NB4 (cell line): Measurements from ENCODE around the gene NTM.

Source experiments
- DNase-seq: peaks from one replicate; pipeline ENCODE4 v3.0.0; 2010; ENCODE audit warnings: low read depth
- H3K4me3 ChIP-seq: one replicate; pipeline ENCODE4 v1.5.1; 2011; ENCODE audit warnings: mild to moderate bottlenecking, low read depth, low read length, moderate library complexity
- MYC ChIP-seq: IDR thresholded peaks from 2 replicates; pipeline ENCODE4 v1.6.1; 2011; ENCODE audit warnings: low read depth, low read length
- POLR2A ChIP-seq: IDR thresholded peaks from 2 replicates; pipeline ENCODE4 v1.6.1; 2011; ENCODE audit warnings: mild to moderate bottlenecking; ENCODE audit not compliant: insufficient read length; ENCODE audit errors: extremely low read depth
- TF ChIP-seq, protein P1 (sequence below): IDR thresholded peaks from one replicate; pipeline ENCODE4 v1.5.1; 2012; ENCODE audit warnings: low read depth, low read length
- TF ChIP-seq, protein P2 (sequence below): IDR thresholded peaks from 2 replicates; pipeline ENCODE4 v1.6.1; 2011; ENCODE audit warnings: low read depth, low read length

NTM gene

DNA sequence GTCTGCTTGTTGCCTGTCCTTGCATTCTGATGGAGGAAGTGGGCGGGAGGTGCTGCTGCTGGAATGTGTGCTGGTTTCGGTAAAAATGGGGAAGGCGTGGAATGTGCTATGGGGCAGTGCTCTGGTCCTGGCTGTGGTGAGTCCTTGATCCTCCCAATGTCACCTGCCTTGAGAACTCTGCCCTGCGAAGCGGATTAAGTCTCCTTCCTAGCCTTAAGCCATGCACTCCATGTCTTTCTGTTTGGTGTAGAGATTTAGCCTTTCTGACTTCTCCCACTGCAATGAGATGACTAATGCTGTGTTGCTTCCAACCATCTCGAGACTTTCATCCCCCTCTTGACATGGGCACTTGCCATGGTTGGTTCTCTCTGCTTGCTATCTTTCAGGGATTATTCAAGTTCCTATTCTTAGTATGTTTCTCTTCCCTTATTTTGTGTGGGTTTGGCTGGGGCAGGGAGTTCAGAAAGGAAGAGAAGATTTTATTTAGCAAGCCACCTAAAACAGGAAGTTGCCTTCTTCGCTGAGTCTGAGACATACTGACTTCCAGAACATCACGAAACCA is 687.9 kb downstream of the NTM start:
- TF ChIP-seq, protein P1, sequence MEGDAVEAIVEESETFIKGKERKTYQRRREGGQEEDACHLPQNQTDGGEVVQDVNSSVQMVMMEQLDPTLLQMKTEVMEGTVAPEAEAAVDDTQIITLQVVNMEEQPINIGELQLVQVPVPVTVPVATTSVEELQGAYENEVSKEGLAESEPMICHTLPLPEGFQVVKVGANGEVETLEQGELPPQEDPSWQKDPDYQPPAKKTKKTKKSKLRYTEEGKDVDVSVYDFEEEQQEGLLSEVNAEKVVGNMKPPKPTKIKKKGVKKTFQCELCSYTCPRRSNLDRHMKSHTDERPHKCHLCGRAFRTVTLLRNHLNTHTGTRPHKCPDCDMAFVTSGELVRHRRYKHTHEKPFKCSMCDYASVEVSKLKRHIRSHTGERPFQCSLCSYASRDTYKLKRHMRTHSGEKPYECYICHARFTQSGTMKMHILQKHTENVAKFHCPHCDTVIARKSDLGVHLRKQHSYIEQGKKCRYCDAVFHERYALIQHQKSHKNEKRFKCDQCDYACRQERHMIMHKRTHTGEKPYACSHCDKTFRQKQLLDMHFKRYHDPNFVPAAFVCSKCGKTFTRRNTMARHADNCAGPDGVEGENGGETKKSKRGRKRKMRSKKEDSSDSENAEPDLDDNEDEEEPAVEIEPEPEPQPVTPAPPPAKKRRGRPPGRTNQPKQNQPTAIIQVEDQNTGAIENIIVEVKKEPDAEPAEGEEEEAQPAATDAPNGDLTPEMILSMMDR = no peak
- peak; percentile 59 for DNase-seq
- no peak overlapping the region for H3K4me3 ChIP-seq

DNA sequence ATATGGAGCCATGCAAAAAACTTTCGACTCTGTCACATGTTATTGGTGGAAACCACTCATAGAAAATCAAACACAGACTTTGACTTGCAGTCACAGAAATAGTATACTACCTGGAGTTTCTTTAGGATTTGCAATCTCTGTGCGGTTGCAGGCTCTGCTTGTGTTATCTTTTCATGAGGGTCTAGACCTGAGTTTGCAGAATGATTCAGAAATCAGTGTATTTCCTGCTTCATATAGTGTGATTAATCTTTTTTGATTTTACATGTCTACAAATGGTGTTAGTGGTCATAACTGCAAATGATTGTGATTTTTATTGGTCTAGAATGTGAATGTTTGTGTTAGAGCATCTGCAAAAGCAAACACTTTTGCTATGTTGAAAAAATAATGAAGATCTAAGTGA is 690.2 kb downstream of the NTM start:
- DNase-seq = no peak
- no peak overlapping the region for H3K4me3 ChIP-seq
- TF ChIP-seq, protein P1 = no peak
- TF ChIP-seq POLR2A (no peak), MYC (no peak)
- TF ChIP-seq, protein P2, sequence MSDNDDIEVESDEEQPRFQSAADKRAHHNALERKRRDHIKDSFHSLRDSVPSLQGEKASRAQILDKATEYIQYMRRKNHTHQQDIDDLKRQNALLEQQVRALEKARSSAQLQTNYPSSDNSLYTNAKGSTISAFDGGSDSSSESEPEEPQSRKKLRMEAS = no peak

DNA sequence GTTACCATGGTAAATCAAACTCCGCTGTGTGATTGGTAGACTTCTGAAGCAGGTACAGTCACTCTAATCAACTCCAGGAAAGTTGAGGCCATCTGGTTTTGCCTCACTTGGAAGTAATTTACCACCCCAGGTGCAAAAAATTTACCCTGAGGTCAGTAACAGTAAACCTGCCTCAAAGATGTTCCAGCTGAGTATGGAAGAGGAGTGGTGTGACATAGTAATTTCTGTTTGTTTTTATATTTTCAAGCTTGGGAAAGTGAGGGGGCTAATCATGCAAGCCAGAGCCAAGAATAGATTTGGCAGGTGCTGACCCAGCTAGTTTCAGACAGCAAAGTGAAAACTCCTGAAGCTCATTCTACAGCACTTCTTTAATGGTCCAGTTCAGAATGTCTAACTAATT is 691.6 kb downstream of the NTM start:
- no peak for TF ChIP-seq POLR2A
- no peak for TF ChIP-seq MYC
- TF ChIP-seq, protein P1 = no peak
- TF ChIP-seq, protein P2 = no peak
- no peak for DNase-seq
- no peak overlapping the region for H3K4me3 ChIP-seq

DNA sequence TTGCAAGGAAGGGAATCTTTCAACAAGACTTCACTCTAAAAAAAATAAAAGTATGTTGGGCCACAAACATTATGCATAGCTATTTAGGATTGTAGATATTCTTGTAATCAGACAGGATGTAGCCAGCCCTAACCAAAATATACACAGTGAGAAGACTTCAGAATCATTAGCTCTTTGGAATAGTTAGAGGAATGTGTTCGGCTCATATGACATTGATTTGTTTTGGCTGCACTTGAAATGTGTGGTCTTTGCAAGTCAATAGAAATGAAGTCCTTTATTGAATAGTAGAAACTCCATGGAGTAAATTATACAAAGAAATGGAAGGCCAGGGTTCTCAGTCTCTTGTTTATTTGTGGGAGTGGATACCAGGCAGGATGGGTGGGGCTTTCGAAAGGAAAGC is 692.1 kb downstream of the NTM start:
- H3K4me3 ChIP-seq = no peak overlapping the region
- DNase-seq = no peak
- TF ChIP-seq, protein P2 = no peak
- TF ChIP-seq, protein P1 = no peak
- TF ChIP-seq MYC (no peak), POLR2A (no peak)

DNA sequence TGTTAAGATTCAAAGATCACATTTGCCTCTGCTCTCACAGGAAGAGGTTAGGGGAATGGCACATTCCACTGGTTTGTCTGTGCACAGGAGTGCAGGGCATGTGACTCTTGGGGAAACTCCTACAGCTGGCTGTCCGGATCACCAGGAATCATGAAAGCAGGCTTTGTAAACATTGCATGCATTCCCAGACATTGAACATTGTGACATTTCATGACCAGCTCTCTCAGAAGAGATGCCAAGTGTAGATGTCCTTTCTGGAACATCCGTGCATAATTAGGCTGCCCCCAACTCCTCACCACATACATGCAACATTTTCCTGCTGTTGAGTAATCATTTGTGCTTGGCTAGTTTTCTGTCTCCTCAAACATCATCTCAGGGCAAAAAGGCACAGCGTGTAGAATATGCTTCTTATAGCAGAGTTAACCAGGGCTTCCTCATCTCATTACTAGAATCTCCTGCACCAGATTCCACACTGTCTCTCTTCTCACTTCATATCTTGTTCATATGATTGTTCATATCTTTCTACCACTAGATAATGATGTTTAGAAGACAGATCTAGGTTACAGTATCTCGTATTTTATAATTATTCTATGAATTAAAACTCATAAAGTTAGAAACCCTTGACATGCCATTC is 694.7 kb downstream of the NTM start:
- no peak overlapping the region for H3K4me3 ChIP-seq
- TF ChIP-seq, protein P1 = no peak
- TF ChIP-seq MYC = no peak
- TF ChIP-seq POLR2A = no peak
- TF ChIP-seq, protein P2 = no peak
- no peak for DNase-seq
